GM23338 (cell line): ENCODE data around the gene CIZ1.

Experiments
- CREB1 ChIP-seq: fragments of 250-450 bp; sonication (Bioruptor Pico); IDR thresholded peaks from 2 replicates; pipeline ENCODE4 v1.5.0; 2020; ENCODE audit warnings: low read depth, mild to moderate bottlenecking, moderate library complexity
- CTCF ChIP-seq, 2 experiments: fragments of 200-600 bp in 1 of 2; sonication (generic) in 1 of 2; conservative IDR thresholded peaks; 2 replicates each; pipeline versions ENCODE4 v1.5.1 to v1.6.1; 2016 to 2017; ENCODE audit warnings: antibody characterized with exemption in 2 of 2, low read depth in 2 of 2, mild to moderate bottlenecking in 2 of 2, moderate library complexity in 1 of 2
- ZNF331 ChIP-seq: fragments of 250-450 bp; sonication (Bioruptor Pico); IDR thresholded peaks from 2 replicates; pipeline ENCODE4 v1.5.0; 2020; ENCODE audit warnings: low read depth, mild to moderate bottlenecking, moderate library complexity

- TF ChIP-seq CTCF (conservative IDR thresholded peaks at IDR 0.05; ENCODE audit: low read depth in 2 of 2) (no peak), ZNF331 (CRISPR knock-in tag) (no peak), CREB1 (CRISPR knock-in tag) (no peak)
Observed at GRCh38 chr9:128168731-128169308, 22.6 kb downstream of the CIZ1 start.
